RWPE1 (cell line): ENCODE measurements around the gene CREB5.

Experiments
- CTCF ChIA-PET: fragments of 350-600 bp; sonication (Branson Sonifier 250); formaldehyde crosslinking; extraction: SDS; loops from one replicate; lab custom pipeline; 2021; lab: Yijun Ruan, JAX
- POLR2A ChIA-PET: fragments of 400-600 bp; formaldehyde crosslinking; extraction: SDS; loops from one replicate; lab custom pipeline; 2020; ENCODE audit warnings: antibody characterized with exemption; ENCODE audit not compliant: low non-redundant PET; lab: Yijun Ruan, JAX
- DNase-seq: peaks from one replicate; pipeline ENCODE4 v3.0.0; 2012; ENCODE audit warnings: low spot score
- H3K27ac ChIP-seq: fragments of 450-650 bp; 2 replicates; pipeline ENCODE4 v1.5.1; 2017
- CTCF ChIP-seq: fragments of 450-650 bp; conservative IDR thresholded peaks from 2 replicates; pipeline ENCODE4 v1.5.1; 2017; ENCODE audit warnings: low read depth, mild to moderate bottlenecking

CREB5 gene

GRCh38 chr7:28417321-28417940 lies 5.1 kb downstream of the CREB5 start:
- no peak for DNase-seq
- POLR2A ChIA-PET, result interaction anchor here (0.7 kb wide), 1 partner anchor 863 kb away, joined by 5 read pairs; no protein-coding TSS in a partner anchor
- CTCF ChIA-PET, result interaction anchor here (0.7 kb wide), 1 partner anchor 326 kb away, joined by 4 read pairs; no protein-coding TSS in a partner anchor
- H3K27ac ChIP-seq, result no peak overlapping the region
- TF ChIP-seq CTCF, result no peak

GRCh38 chr7:28418311-28418710 lies 6.0 kb downstream of the CREB5 start:
- POLR2A ChIA-PET, result no interaction called here
- H3K27ac ChIP-seq, result no peak overlapping the region
- TF ChIP-seq CTCF, result no peak
- CTCF ChIA-PET, result no interaction called here
- no peak for DNase-seq

- POLR2A ChIA-PET, result no interaction called here
- TF ChIP-seq CTCF, result no peak
- no peak for DNase-seq
These were observed 6.6 kb downstream of the CREB5 start for GRCh38 chr7:28418966-28419365.

GRCh38 chr7:28419716-28420115 lies 7.4 kb downstream of the CREB5 start:
- TF ChIP-seq CTCF, result no peak
- ChIA-PET POLR2A (no interaction called here), CTCF (no interaction called here)
- H3K27ac ChIP-seq, result no peak overlapping the region
- DNase-seq, result peak; percentile 55

More at GRCh38 chr7:28418966-28419365, 6.6 kb downstream of the CREB5 start:
- CTCF ChIA-PET, result no interaction called here
- H3K27ac ChIP-seq, result no peak overlapping the region

GRCh38 chr7:28423112-28423511 lies 10.8 kb downstream of the CREB5 start:
- no peak for DNase-seq
- H3K27ac ChIP-seq, result no peak overlapping the region
- CTCF ChIA-PET, result no interaction called here
- TF ChIP-seq CTCF, result no peak
- POLR2A ChIA-PET, result no interaction called here

- ChIA-PET CTCF (interaction anchor here (0.7 kb wide), 1 partner anchor 345 kb away, joined by 4 read pairs; no protein-coding TSS in a partner anchor), POLR2A (no interaction called here)
- TF ChIP-seq CTCF, result no peak
- no peak overlapping the region for H3K27ac ChIP-seq
- DNase-seq, result no peak
These were observed 11.7 kb downstream of the CREB5 start for GRCh38 chr7:28423918-28424514.
